Measurements from ENCODE around the gene GLOD5. TPM values are rescaled to one million over a fixed set of nuclear protein-coding genes. Genes with fewer than 3 reads are reported as not detected.

Gene GLOD5
- total RNA-seq, 1 experiment from 2014 or later, result not detected

- H3K4me3 ChIP-seq (ENCODE audit: low read depth in 2 of 2, low read length in 2 of 2), result no peak overlapping the region
- ATAC-seq (no peak), DNase-seq (ENCODE audit: low read depth, low spot score) (no peak)
- POLR2A ChIA-PET, result no interaction called here
- no peaks in the 10 kb centered on the region for H3K27me3 ChIP-seq (ENCODE audit: control insufficient read depth, insufficient read depth, low read length)
- CTCF ChIA-PET, result no interaction called here
- H3K9me3 ChIP-seq (ENCODE audit: control insufficient read depth, insufficient read depth, low read depth, low read length), result no peaks in the 10 kb centered on the region
- TF ChIP-seq CTCF (IDR thresholded peaks at IDR 0.05) (no peak), SIN3A (IDR thresholded peaks at IDR 0.05; ENCODE audit: borderline replicate concordance, insufficient read depth, low read depth, low read length) (no peak), POLR2AphosphoS5 (IDR thresholded peaks at IDR 0.05; ENCODE audit: low read depth, low read length) (no peak), TCF7L2 (IDR thresholded peaks at IDR 0.05; ENCODE audit: low read depth, low read length) (no peak), REST (IDR thresholded peaks at IDR 0.05; ENCODE audit: insufficient read depth in 1 of 2, low read depth in 2 of 2, low read length in 1 of 2) (no peak)
- intact Hi-C loops (cut with micrococcal nuclease; ENCODE audit: unreplicated experiment), result no loop called here
- H3K27ac ChIP-seq (ENCODE audit: low read length), result no peak overlapping the region
- in situ Hi-C loops (cut with HindIII; ENCODE audit: low pct_unique_long_range_greater_than_20kb, low sequenced_read_pairs), result no loop called here
- no peaks in the 10 kb centered on the region for H3K36me3 ChIP-seq (ENCODE audit: control insufficient read depth, insufficient read depth, low read length)
- no peaks in the 10 kb centered on the region for H3K4me1 ChIP-seq (ENCODE audit: control insufficient read depth, insufficient read depth, low read length)
- BruUV-seq (replicated peaks), result no TSS peak
Measured at GRCh38 chrX:48719958-48720357, 41.6 kb upstream of the GLOD5 start.

GRCh38 chrX:48720577-48721250, 40.8 kb upstream of the GLOD5 start:
- Histone ChIP-seq H3K4me1 (ENCODE audit: control insufficient read depth, insufficient read depth, low read length) (no peaks in the 10 kb centered on the region), H3K9me3 (ENCODE audit: control insufficient read depth, insufficient read depth, low read depth, low read length) (no peaks in the 10 kb centered on the region), H3K27ac (ENCODE audit: low read length) (no peak overlapping the region), H3K27me3 (ENCODE audit: control insufficient read depth, insufficient read depth, low read length) (no peaks in the 10 kb centered on the region), H3K4me3 (ENCODE audit: low read depth in 2 of 2, low read length in 2 of 2) (no peak overlapping the region), H3K36me3 (ENCODE audit: control insufficient read depth, insufficient read depth, low read length) (no peaks in the 10 kb centered on the region)
- CTCF ChIA-PET, result no interaction called here
- intact Hi-C loops (cut with micrococcal nuclease; ENCODE audit: unreplicated experiment) (no loop called here), in situ Hi-C loops (cut with HindIII; ENCODE audit: low pct_unique_long_range_greater_than_20kb, low sequenced_read_pairs) (no loop called here)
- TF ChIP-seq SIN3A (IDR thresholded peaks at IDR 0.05; ENCODE audit: borderline replicate concordance, insufficient read depth, low read depth, low read length) (no peak), CTCF (IDR thresholded peaks at IDR 0.05) (no peak), POLR2AphosphoS5 (IDR thresholded peaks at IDR 0.05; ENCODE audit: low read depth, low read length) (no peak), TCF7L2 (IDR thresholded peaks at IDR 0.05; ENCODE audit: low read depth, low read length) (no peak), REST (IDR thresholded peaks at IDR 0.05; ENCODE audit: insufficient read depth in 1 of 2, low read depth in 2 of 2, low read length in 1 of 2) (no peak)
- POLR2A ChIA-PET, result no interaction called here
- no TSS peak for BruUV-seq (replicated peaks)
- no peak for DNase-seq (ENCODE audit: low read depth, low spot score)
- no peak for ATAC-seq

All from Panc1 (cell line).